Activated T-helper 1 cell treated with Interleukin-2 at 50 U/mL for 16 hours (primary cell): Measurements from ENCODE around the gene PKP1.

Experiments
- DNase-seq: peaks from one replicate; pipeline ENCODE4 v3.0.0-alpha.2; 2020; ENCODE audit warnings: low read depth

PKP1 gene

DNA sequence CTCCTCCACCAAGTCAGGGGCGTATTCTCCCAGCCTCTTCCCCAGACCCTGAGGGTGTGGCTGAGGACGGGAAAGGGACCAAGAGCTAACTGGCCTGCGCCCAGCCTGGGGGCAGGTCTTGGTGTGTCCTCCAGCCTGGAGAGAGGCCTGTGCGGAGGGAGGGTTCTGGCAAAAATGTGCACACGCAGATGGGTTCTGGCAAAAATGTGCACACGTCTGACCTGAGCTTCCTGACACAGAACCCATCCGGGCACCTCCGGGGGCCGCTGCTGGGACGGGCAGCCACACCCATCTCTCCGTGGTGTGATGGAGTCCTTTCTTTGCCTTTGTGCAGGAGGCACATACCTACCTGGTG is 23.1 kb upstream of the PKP1 start:
- DNase-seq, result no peak

DNA sequence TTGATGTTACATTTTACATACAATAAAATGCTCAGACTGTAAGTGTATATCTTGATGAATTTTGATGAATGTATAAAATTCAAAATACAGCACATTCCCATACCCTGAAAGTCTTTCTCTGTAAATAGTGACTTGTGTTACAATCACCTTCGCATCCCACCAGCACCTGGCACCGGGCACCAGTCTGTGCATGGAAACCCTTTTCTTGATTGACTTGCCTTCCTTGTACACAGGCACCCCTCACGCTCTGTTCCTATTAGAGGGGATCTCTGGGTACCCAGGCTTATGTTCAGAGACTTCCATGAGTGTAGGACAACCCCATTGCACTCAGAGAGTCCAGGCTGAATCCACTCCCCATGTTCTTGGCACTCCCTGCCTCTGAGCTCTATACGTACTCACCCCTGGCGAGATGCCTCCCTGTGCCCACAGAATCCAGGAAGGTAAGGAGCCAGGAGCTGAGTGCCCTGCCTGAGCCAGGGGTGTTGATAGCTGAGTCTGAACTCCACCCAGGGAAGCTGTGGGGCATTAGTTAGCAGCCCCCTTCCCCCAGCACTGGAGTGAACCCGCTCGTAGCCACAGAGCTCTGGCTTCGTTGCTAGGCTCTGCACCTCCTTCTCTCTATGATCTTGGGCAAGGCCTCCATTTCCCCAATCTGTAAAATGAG is 22.5 kb upstream of the PKP1 start:
- DNase-seq, result no peak

DNA sequence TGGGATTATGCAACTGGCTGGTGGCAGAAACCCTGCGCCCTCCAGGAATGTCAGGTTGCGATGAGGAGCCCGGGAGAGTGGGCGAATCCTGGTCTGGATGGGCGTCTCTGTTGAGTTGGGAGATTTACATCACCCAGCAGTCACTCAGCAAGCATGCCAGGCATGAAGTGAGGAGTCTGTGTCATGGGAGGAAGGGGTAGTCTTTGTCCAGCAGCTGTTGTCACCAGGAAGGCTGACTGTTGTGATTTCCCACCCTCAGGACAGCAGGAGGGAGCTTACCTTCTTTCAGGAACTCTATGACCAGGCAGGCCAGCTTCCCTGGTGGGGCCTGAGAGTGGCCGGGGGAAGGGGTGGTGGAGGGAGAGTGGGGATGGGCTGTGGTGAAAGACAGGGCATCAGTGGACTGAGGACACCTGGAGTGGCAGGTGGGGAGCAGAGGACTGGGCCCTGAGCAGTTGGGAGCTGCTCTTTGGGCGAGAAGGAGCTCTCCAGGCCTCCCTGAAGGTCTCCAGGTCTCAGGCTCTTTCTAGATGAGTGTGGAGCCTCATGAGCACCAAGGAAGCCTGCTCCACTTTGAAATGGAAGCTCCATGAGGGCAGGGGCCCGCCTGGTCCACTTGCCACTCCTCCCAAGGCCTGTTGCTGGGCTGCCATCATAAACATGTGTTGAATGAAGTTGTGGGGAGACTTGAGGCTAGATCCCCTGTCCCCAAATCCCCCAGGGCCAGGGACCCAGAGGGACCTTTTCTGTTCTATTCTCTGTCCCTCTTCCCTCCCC is 21.3 kb upstream of the PKP1 start:
- DNase-seq, result no peak

DNA sequence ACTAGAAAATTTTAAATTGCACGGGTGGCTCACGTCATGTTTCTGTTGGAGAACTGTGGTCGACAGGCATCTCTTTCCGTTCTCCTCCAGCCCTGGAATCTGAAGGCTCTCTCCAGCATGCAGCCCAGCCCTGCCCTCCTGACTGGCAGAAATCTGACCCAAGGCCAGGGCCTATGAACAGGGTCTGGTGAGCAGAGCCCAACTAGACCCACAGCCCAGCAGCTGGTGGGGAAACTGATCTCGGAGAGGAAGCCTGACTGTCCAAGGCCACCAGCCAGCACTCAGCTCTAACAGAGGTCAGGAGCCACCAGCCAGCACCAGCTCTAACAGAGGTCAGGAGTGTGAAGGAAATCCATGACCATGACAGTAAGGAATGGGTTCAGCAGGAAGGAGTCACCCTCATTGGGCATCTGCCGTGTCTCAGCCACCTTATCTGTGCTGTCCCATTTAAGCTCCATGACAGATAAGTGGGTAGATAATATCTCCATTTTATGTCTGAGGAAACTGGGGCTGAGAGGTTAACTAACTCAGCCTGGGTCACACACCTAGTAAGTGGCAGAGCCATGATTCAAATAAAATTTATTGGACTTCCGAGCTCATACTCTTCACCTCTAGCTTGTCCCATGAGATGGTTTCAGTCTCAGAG is 20.2 kb upstream of the PKP1 start:
- DNase-seq, result no peak

DNA sequence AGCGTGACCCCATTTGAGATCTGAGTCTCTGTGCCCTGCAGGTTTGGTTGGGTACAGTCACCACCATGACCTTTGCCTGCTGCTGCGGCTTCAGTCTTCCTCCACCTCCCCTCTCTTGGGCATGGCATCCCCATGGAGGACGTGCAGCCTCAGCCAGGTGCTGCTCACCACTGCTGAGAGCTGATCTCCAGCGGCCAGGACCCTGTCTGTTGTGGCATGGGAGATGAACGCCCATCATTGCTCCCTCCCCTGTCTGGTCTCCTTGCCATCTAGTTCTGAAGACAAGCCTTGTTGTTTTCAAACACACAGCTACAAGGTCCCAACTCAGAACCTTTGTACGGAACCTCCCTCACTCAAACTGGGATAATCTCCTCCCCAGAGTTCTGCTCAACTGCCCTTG is 19.2 kb upstream of the PKP1 start:
- DNase-seq, result no peak

DNA sequence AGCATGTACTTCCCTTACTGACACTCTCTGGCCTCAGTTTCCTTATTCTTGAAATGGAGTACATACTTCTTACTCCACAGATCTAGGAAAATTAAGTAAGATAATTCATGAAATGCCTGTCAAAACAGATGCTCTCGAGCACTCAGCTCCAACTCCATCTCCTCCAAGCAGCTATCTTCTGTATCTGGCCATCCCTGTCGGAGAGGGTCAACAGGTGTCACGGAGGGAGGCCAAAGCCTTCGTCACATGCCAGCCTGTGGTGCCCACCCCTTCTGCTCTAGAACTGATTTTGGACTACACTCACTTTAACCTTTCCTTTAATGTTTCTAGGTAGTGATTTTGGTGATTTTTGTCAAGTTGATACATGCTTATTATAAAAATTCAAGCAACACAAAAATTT is 18.8 kb upstream of the PKP1 start:
- no peak for DNase-seq

DNA sequence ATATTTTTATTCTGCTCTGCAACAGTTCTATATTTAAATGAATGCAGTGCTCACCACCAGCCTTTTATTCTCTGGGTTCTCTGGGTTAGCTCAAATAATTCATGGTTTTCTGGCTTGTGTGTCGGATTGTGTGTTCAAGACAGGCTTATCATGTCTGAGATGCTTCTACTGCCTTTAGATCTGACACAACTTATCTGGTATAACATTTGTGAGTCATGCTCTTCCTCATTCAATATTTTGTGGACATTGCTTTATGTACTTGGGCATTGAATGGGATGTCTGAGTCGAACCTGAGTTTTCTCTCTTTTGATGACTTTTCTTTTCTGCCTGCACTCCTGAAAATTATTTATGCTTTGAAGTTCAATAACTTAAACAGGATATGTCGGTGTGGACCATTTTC is 17.6 kb upstream of the PKP1 start:
- no peak for DNase-seq

DNA sequence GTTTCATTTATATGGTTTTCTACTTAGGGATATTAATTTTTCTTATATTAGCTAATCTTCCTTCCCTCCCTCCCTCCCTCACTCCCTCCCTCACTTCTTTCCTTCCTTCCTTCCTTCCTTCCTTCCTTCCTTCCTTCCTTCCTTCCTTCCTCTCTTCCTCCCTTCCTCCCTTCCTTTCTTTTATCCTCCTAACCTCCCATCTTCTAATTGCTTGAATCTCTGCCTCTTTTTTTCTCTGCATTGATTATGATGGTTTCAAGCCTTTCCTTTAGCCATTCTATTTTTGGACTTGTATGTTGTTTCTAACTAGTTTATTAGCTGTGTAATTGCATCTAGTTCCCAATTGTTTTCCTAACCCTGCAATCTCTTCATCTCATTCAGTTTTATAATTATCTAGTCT is 17.0 kb upstream of the PKP1 start:
- DNase-seq, result no peak

DNA sequence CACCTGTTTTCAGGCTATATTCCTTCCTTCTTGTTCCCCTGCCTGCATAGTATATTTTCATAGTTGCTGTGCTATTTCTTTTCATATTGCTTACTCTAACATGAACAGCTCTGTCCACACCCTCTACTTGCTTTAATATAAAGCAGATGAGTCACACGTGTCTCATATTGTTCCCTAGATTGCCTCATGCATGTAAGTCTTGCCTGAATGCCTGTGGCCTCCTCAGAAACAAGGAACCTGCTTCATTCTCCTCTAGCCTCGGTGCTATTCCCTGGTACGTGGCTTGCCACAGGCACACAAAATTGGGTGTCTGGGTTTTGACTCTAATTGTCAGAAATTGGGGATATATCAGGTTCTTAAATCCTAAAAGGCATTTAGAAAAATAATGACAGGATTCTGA is 16.5 kb upstream of the PKP1 start:
- DNase-seq, result no peak

DNA sequence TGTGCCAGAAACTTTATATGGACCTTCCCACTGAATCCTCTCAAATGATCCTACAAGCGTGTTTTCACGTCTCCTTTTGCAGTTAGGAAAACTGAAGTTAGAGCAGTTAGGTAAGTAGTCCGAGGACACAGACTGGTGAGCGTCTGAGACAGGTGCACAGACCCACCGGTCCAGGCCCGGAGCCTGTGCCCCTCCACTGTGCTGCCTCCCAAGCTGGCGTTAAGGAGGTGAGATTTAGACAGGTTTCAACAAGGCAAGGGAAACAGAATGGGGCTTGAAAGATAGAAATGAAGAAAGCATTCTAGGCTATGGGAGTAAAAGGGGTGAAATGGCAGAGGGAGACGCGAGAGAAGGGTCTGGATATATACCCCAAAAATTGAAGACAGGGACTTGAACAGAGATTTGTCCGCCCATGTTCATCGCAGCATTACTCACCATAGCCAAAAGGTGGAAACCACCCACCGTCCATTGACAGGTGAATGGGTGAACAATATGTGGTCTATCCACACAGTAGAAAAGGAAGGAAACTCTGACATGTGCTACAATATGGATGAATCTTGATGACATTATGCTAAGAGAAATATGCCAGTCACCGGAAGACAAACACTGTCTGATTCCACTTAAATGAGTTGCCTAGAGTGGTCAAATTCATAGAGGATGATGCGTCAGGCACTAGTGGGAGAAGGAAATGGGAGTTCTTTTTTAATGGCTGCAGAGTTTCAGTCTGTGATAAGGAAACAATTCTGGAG is 15.7 kb upstream of the PKP1 start:
- DNase-seq, result no peak

DNA sequence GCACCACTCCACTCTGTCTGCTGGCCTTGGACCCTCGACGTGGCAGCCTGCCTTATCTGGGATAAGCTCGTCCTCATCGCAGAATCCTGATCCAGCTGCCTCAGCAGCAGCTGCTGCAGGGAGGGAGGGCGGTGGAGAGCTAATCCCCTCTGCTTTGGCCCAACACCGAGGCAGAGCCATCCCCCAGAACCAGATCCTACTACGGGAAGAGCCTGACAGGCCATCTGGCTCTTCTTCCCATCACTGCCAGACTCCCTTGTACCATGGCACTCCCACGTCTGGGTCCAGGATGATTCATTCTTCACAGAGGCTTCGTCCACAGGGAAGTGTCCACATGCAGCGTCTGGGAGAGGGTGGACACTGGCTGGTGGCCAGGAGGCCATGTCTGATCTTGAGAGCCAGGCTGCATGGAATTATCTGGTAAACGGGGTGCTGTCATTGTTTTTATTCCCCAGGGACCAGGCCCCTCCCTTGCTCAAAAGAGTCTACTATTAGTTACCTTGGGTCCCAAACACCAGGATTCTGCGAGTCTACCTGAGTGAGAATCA is 14.6 kb upstream of the PKP1 start:
- DNase-seq, result no peak

DNA sequence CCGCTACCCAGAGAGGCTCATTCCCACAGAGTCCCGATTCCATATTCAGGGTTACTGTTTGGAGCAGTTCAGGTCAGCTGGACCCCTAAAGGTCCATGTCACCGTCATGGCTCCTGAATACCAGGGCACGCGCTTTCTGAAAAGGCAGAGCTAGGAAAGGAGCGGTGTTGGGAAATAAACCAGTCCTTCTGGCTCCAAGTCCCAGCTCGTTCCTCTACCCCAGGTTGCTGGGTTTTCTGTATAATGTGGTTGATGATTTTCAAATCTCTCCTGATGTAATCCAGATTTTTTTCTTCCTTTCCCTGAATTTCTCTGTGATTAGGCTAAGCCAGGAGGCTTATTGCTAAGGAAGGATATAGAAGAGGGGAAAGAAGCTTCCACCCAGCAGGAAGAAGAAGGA is 14.0 kb upstream of the PKP1 start:
- no peak for DNase-seq

DNA sequence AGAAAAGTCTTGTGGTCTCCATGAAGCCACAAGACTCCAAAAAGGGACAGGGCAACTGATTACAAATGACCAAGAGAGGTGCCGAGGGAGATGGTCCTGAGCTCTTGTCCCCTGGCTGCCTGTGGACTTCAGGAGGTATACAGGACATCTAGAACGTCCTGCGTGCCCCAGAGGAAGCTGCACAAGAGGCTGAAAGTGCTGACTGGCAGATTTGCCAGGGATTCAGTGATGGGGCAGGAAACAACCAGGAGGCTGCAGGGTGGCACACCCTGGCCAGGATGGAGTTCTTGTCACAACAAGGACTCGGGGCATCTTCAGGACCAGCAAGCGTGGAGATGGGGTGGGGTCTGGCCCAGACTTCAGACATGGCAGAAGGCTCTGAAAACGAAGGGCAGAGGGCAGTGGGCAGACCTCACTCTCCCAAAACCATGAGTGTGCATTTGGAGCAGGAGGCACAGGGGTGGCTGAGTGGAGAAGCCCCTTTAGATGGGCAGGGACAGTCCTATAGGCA is 13.4 kb upstream of the PKP1 start:
- no peak for DNase-seq

DNA sequence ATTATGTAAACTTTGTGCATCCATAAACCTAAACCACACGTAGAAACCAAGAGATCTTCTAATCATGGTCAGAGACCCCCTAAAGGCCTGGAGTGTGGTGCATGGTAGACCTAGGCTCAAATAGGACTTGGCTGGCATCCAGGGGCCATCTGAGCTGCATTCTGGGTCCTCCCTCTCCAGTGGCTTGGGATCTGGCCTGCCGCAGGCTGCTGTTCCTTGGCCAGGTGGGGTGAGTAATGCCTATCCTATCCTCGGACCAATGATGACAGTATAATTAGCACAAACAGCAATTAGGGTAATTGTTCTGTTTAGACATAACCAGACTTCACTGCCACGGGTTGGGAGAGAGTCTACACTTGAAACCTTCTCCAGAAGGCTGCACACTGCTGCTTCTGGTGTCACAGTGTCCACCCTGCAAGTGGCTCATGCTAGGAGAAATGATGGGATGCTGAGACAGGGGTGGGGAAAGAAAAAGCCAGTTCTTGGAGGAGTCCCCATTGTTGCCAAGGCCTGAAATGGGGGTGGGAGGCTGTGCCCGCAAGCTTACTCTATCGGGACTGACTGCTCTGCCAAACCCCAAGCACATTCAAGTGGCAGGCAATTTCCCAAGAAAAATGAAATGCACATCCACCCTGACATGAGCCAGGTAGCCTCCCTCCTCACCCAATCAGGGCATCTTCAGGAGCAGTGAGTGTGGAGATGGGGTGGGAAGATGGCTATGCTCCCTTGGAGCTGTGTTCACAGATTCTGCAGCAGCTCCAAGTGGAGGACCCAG is 12.5 kb upstream of the PKP1 start:
- no peak for DNase-seq

DNA sequence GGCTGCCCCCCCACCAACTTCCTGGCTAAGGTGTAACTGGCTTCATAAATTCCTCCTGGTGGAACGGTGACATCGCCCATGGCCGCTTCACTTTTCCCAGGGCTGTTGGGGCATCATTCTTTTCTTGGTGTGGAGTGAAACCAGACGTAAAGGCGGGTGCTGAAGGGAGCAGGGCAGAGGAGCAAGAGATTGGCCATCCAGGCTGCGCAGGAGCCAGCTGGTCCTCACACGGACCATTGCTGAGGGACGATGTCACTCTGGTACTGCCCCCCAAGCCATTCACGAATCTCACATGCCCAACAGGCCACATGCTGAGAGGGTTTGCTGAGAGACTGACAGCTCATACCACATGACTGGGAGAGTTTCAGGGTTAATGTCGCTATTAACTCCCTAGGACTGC is 10.5 kb upstream of the PKP1 start:
- no peak for DNase-seq

DNA sequence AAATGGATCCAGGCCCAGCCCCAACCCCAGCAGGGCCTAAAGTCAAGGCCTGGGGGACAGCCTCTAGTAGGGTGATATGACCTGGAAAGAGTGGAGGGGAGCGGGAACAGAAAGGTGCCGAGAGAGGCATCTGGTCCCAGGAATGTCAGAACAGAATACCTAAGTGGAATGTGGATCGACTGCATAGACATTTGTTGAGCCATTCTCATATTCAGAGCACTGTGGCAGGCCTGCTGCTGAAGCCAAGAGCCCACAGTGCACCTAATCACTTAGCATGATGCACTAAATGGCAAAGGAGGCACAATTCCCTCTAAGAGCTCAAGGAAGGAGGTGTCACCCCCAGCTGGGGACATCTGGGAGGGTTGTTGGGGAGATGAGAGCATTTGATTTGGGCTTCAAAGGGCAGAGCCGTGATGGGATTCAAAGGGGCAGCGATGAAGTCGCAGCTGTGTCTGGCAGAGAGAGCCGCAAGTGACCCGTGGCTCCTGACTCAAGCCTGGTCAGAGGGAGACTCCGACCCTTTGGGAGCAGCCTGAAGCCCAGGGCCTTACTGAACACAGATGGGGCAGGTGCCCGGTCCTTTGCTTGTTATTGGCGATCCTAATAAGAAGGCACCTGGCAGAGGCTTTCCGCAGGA is 8.6 kb upstream of the PKP1 start:
- DNase-seq, result no peak

DNA sequence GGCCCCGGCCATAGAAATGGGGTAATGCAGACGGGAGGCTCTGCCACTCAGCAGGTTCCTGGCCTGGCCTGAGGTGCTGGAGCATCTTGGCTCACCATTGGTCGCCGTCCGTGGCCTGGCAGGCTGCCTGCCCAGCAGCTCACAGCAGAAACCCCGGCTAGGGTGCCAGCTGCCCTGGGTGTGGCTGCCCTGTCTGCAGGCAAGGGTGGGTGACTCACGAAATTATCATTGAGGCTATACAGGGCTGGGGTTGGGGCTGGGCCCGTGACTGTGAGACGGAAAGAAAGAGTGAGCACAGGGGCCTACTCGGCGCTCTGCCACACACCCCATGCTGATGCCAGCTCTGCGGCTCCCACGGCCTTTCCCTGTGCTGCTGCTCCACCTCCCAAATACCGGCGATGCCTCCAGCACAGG is 8.0 kb upstream of the PKP1 start:
- no peak for DNase-seq

DNA sequence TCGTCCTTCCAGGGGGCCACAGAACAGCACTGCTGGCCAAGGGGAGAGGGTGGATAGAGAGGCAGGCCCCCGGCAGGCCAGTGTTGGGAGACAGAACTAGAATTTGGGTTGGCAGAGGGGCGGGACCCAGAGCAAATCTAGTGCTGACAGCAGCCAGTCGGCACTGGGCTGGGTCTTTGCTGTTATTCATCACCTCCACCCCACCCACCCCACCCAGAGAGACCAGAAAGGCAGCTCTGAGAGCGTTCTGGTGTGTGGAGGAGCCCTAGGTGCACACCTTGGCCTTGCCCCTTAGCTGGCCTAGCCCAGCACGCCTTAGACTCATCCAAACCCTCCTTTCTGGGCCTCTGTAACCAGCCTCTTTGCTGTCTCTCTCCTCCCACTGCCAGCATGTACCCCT is 6.4 kb upstream of the PKP1 start:
- no peak for DNase-seq

DNA sequence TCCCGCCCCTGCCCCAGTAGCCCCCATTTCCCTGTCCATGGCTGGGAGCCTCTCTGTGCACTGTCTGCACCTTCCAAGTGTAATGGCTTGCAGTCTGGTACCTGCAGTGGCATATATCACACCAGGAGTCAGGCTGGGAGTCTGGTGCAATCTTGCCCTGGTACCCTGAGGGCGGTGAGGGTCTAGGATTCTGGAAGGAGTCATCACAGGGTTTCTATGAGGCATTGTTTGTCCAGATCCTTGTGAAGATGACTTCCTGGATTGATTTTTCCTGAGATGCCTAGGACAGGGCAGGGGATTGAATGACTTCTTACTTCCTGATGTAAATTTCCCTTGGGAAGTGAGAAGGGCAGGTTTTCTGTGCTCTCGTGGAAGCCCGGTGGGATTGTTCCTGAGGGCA is 5.9 kb upstream of the PKP1 start:
- DNase-seq, result no peak

DNA sequence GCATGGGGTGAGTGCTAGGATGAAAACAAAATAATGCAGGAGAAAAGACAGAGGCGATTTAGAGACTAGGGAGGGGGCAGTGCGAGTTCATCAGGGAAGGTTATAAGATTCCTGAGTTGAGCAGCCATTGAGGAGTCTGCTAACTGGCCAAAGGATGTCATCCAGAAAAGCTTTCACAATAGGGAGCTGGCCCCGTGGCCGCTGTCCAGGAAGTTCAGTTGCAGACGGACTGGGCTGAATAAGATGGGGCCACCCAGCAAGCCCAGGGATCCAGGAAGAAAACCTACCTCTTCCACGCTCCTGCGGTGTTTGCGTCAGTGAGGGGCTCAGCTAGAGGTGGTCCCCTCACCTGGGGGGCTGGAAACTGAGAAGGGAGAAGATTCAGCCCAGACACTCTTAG is 4.0 kb upstream of the PKP1 start:
- DNase-seq, result no peak

DNA sequence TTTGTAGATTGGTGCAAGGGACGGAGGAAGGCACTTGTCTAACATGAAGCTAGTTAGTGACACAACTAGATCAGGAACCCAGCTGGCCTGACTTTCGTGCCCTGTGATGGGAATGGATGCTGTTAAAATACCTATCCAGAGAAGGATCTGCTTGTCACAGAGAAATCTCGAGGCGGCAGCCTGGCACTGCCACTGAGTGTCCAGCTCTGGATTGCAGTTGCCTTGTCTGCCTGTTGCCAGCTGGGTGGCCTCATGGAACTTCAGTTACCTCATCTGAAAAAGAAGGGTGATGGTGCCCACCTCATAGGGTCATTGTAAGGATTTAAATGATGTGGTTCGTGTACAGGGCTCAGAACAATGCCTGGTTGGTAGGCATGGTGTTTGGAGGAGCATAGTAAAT is 2.4 kb upstream of the PKP1 start:
- DNase-seq, result no peak
